HL-60 (cell line): ENCODE data around the gene TAS2R41.

Experiments
- DNase-seq, 2 experiments: peaks; one replicate each; pipeline ENCODE4 v3.0.0-alpha.2; 2010 to 2020; ENCODE audit warnings: low read depth in 1 of 2, low spot score in 1 of 2
- H3K27ac ChIP-seq: fragments of 250-450 bp; sonication (Bioruptor Pico); replicated peaks from 2 replicates; pipeline ENCODE4 v1.5.1; 2020; ENCODE audit warnings: mild to moderate bottlenecking, moderate library complexity
- H3K27me3 ChIP-seq: fragments of 250-450 bp; sonication (Bioruptor Pico); 2 replicates; pipeline ENCODE4 v1.5.1; 2021; ENCODE audit warnings: mild to moderate bottlenecking, moderate library complexity; ENCODE audit not compliant: insufficient read depth, poor library complexity, severe bottlenecking
- H3K4me3 ChIP-seq: replicated peaks from 2 replicates; pipeline ENCODE4 v1.5.1; 2011; ENCODE audit warnings: mild to moderate bottlenecking, control low read depth, low read length; ENCODE audit not compliant: insufficient read depth
- GABPA ChIP-seq: IDR thresholded peaks from 2 replicates; pipeline ENCODE4 v1.6.1; 2012; ENCODE audit warnings: low read depth
- POLR2AphosphoS5 ChIP-seq: IDR thresholded peaks from 2 replicates; pipeline ENCODE4 v1.6.1; 2012; ENCODE audit warnings: low read depth
- SPI1 ChIP-seq: IDR thresholded peaks from 2 replicates; pipeline ENCODE4 v1.6.1; 2012; ENCODE audit warnings: low read depth, mild to moderate bottlenecking, borderline replicate concordance
- TF ChIP-seq, protein P1 (sequence below): IDR thresholded peaks from one replicate; pipeline ENCODE4 v1.5.1; 2011; ENCODE audit warnings: low read length, control low read depth, inconsistent platforms; ENCODE audit not compliant: insufficient read depth
- TF ChIP-seq, protein P2 (sequence below): IDR thresholded peaks from 2 replicates; pipeline ENCODE4 v1.6.1; 2012; ENCODE audit warnings: low read depth; ENCODE audit not compliant: insufficient replicate concordance

TAS2R41 gene

DNA sequence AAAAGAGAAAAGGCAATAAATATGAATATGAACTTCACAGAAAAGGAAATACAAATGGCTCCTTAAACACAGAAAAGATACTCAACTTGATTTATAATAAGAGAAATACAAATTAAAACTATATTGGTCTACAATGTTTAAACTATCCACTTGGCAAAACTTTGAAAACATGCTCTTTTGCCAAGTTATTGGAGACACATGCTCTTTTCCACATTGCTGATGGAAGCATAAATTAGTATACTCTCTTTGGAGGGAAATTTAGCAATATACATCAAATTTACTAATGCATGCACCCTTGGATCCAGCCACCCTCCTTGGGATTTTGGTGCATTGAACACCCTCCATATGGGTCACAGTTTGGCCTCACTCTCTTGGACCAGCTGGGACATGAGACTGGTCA lies 26.6 kb upstream of the TAS2R41 start:
- Histone ChIP-seq H3K27ac (no peak overlapping the region), H3K4me3 (no peak overlapping the region), H3K27me3 (no peaks in the 10 kb centered on the region)
- no peak for TF ChIP-seq GABPA
- no peak for TF ChIP-seq POLR2AphosphoS5
- TF ChIP-seq, protein P1, sequence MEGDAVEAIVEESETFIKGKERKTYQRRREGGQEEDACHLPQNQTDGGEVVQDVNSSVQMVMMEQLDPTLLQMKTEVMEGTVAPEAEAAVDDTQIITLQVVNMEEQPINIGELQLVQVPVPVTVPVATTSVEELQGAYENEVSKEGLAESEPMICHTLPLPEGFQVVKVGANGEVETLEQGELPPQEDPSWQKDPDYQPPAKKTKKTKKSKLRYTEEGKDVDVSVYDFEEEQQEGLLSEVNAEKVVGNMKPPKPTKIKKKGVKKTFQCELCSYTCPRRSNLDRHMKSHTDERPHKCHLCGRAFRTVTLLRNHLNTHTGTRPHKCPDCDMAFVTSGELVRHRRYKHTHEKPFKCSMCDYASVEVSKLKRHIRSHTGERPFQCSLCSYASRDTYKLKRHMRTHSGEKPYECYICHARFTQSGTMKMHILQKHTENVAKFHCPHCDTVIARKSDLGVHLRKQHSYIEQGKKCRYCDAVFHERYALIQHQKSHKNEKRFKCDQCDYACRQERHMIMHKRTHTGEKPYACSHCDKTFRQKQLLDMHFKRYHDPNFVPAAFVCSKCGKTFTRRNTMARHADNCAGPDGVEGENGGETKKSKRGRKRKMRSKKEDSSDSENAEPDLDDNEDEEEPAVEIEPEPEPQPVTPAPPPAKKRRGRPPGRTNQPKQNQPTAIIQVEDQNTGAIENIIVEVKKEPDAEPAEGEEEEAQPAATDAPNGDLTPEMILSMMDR: no peak
- TF ChIP-seq SPI1: no peak
- TF ChIP-seq, protein P2, sequence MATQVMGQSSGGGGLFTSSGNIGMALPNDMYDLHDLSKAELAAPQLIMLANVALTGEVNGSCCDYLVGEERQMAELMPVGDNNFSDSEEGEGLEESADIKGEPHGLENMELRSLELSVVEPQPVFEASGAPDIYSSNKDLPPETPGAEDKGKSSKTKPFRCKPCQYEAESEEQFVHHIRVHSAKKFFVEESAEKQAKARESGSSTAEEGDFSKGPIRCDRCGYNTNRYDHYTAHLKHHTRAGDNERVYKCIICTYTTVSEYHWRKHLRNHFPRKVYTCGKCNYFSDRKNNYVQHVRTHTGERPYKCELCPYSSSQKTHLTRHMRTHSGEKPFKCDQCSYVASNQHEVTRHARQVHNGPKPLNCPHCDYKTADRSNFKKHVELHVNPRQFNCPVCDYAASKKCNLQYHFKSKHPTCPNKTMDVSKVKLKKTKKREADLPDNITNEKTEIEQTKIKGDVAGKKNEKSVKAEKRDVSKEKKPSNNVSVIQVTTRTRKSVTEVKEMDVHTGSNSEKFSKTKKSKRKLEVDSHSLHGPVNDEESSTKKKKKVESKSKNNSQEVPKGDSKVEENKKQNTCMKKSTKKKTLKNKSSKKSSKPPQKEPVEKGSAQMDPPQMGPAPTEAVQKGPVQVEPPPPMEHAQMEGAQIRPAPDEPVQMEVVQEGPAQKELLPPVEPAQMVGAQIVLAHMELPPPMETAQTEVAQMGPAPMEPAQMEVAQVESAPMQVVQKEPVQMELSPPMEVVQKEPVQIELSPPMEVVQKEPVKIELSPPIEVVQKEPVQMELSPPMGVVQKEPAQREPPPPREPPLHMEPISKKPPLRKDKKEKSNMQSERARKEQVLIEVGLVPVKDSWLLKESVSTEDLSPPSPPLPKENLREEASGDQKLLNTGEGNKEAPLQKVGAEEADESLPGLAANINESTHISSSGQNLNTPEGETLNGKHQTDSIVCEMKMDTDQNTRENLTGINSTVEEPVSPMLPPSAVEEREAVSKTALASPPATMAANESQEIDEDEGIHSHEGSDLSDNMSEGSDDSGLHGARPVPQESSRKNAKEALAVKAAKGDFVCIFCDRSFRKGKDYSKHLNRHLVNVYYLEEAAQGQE: no peak
- DNase-seq: no peak

DNA sequence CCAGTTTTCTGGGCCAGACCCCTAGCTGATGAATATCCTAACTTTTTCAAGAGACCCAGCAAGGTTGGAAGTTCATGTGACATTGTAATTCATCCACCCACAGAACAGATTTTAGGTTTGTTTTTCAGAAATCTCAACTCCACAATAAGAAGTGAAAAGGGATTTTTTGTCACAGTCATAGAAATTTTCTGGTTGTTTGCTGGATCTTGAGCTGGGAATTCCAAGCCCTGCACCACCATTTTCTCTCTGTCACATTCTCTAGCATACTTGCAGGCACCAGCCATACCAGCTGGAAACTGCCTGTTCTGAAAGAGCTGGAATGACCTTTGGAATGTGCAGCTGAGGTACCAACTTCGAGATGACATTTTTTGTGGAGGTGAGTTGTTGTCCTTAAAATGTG lies 25.9 kb upstream of the TAS2R41 start:
- Histone ChIP-seq H3K27ac (no peak overlapping the region), H3K27me3 (no peaks in the 10 kb centered on the region), H3K4me3 (no peak overlapping the region)
- DNase-seq: no peak
- TF ChIP-seq, protein P2: no peak
- no peak for TF ChIP-seq POLR2AphosphoS5
- TF ChIP-seq, protein P1: no peak
- TF ChIP-seq GABPA: no peak
- TF ChIP-seq SPI1: no peak

DNA sequence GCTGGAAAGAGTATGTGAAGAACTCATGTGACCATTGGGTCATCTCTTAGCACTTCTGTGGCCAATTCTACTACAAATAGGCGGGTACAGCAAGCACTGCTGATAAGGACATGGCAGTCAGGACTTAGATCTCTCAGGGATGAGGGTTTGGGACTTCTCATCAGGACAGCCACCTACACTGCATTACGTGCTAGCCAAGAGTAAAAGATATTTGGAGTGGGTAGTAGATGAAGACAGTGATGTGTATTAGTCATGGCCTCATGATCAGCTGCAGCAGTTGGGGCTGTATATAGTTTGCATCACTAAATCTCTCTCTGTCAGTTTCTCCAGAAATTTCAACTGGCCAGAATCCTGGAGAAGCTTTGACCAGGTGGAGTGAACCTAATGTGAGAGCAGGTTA lies 25.2 kb upstream of the TAS2R41 start:
- DNase-seq: no peak
- H3K27ac ChIP-seq: no peak overlapping the region
- no peak overlapping the region for H3K4me3 ChIP-seq
- no peaks in the 10 kb centered on the region for H3K27me3 ChIP-seq
- TF ChIP-seq, protein P2: no peak
- TF ChIP-seq SPI1 (no peak), GABPA (no peak), POLR2AphosphoS5 (no peak)
- TF ChIP-seq, protein P1: no peak
